Esophagus muscularis mucosa (tissue), 4 donors: ENCODE measurements around the gene GJB6.

Experiments used
- EP300 ChIP-seq: sonication (generic); formaldehyde crosslinking; IDR thresholded peaks from one replicate; pipeline ENCODE4 v1.6.1; 2017; ENCODE audit warnings: antibody characterized with exemption
- POLR2A ChIP-seq: fragments of 450-650 bp; IDR thresholded peaks from one replicate; pipeline ENCODE4 v1.6.1; 2017; ENCODE audit warnings: antibody characterized with exemption, moderate library complexity, mild to moderate bottlenecking, low read depth
- POLR2AphosphoS5 ChIP-seq, 2 donors: sonication (generic); formaldehyde crosslinking; IDR thresholded peaks; one replicate each; pipeline ENCODE4 v1.6.1; 2017; ENCODE audit warnings: antibody characterized with exemption in 2 of 2
- TF ChIP-seq, protein P1 (sequence below), 3 experiments: fragments of 200-600 bp in 2 of 3; fragments of 450-650 bp in 1 of 3; sonication (generic) in 2 of 3; IDR thresholded peaks; one replicate each; pipeline ENCODE4 v1.5.1; 2017 to 2019; ENCODE audit warnings: antibody characterized with exemption in 3 of 3, mild to moderate bottlenecking in 2 of 3, moderate library complexity in 1 of 3

- TF ChIP-seq, protein P1, sequence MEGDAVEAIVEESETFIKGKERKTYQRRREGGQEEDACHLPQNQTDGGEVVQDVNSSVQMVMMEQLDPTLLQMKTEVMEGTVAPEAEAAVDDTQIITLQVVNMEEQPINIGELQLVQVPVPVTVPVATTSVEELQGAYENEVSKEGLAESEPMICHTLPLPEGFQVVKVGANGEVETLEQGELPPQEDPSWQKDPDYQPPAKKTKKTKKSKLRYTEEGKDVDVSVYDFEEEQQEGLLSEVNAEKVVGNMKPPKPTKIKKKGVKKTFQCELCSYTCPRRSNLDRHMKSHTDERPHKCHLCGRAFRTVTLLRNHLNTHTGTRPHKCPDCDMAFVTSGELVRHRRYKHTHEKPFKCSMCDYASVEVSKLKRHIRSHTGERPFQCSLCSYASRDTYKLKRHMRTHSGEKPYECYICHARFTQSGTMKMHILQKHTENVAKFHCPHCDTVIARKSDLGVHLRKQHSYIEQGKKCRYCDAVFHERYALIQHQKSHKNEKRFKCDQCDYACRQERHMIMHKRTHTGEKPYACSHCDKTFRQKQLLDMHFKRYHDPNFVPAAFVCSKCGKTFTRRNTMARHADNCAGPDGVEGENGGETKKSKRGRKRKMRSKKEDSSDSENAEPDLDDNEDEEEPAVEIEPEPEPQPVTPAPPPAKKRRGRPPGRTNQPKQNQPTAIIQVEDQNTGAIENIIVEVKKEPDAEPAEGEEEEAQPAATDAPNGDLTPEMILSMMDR (IDR thresholded peaks at IDR 0.05), result no peak
- no peak for TF ChIP-seq POLR2AphosphoS5 (IDR thresholded peaks at IDR 0.05)
- no peak for TF ChIP-seq POLR2A
- TF ChIP-seq EP300, result no peak
Measured at GRCh38 chr13:20272104-20272503, 40.0 kb upstream of the GJB6 start.
